PC-9 (cell line): Measurements from ENCODE around the gene ADGRD1. TPM values are rescaled to one million over a fixed set of nuclear protein-coding genes. Genes with fewer than 3 reads are reported as not detected.

ENCODE experiments used
- BruUV-seq: library from RNA; stranded (reverse); fragments of 400-500 nt; replicated peaks from 2 replicates; lab custom pipeline; 2021; lab: Mats Ljungman, UMichigan
- CTCF ChIA-PET: fragments of 300-600 bp; sonication (Branson Sonifier 250); formaldehyde crosslinking; loops from one replicate; lab custom pipeline; 2022; ENCODE audit warnings: antibody characterized with exemption; lab: Charles Lee
- POLR2A ChIA-PET: fragments of 300-600 bp; sonication (Branson Sonifier 250); formaldehyde crosslinking; loops from one replicate; lab custom pipeline; 2022; ENCODE audit warnings: antibody characterized with exemption; ENCODE audit not compliant: unreplicated experiment; lab: Charles Lee
- DNase-seq, 2 experiments: peaks; one replicate each; pipeline versions ENCODE4 v3.0.0 to v3.0.0-alpha.2; 2015 to 2022; ENCODE audit warnings: mixed read lengths in 1 of 2
- H2AFZ ChIP-seq: fragments of 200-600 bp; sonication (generic); 2 replicates; pipeline ENCODE4 v1.8.1; 2017; ENCODE audit warnings: antibody characterized with exemption
- H3F3A ChIP-seq: fragments of 200-600 bp; sonication (generic); 2 replicates; pipeline ENCODE4 v1.8.1; 2017; ENCODE audit warnings: antibody characterized with exemption, mild to moderate bottlenecking, low read depth; ENCODE audit not compliant: insufficient read depth
- H3K27ac ChIP-seq: fragments of 200-600 bp; sonication (generic); 2 replicates; pipeline ENCODE4 v1.6.1; 2016; ENCODE audit warnings: mixed run types
- H3K27me3 ChIP-seq: fragments of 200-600 bp; sonication (generic); 2 replicates; pipeline ENCODE4 v1.6.1; 2016; ENCODE audit warnings: low read depth, mixed run types; ENCODE audit not compliant: insufficient read depth
- H3K36me3 ChIP-seq: fragments of 200-600 bp; sonication (generic); 2 replicates; pipeline ENCODE4 v1.6.1; 2016; ENCODE audit warnings: low read depth, mixed run types
- H3K4me1 ChIP-seq: fragments of 200-600 bp; sonication (generic); replicated peaks from 2 replicates; pipeline ENCODE4 v1.6.1; 2016; ENCODE audit warnings: mixed run types; ENCODE audit not compliant: insufficient read depth
- H3K4me2 ChIP-seq: fragments of 200-600 bp; sonication (generic); 2 replicates; pipeline ENCODE4 v1.6.1; 2017; ENCODE audit warnings: mixed run types
- H3K4me3 ChIP-seq: fragments of 200-600 bp; sonication (generic); 2 replicates; pipeline ENCODE4 v1.6.1; 2016; ENCODE audit warnings: mixed run types
- H3K79me2 ChIP-seq: fragments of 200-600 bp; sonication (generic); 2 replicates; pipeline ENCODE4 v1.6.1; 2017; ENCODE audit warnings: low read depth, mixed run types
- H3K9me2 ChIP-seq: fragments of 200-600 bp; sonication (generic); 2 replicates; pipeline ENCODE4 v1.8.1; 2017; ENCODE audit warnings: mild to moderate bottlenecking; ENCODE audit not compliant: insufficient read depth
- H3K9me3 ChIP-seq: fragments of 200-600 bp; sonication (generic); 2 replicates; pipeline ENCODE4 v1.8.1; 2016; ENCODE audit warnings: low read depth; ENCODE audit not compliant: insufficient read depth
- H4K20me1 ChIP-seq: fragments of 200-600 bp; sonication (generic); 2 replicates; pipeline ENCODE4 v1.8.1; 2017; ENCODE audit not compliant: insufficient read depth
- CTCF ChIP-seq: fragments of 200-600 bp; sonication (generic); conservative IDR thresholded peaks from 2 replicates; pipeline ENCODE4 v1.6.1; 2017; ENCODE audit warnings: mixed run types, antibody characterized with exemption, mild to moderate bottlenecking, moderate library complexity
- EZH2 ChIP-seq: fragments of 200-600 bp; sonication (generic); IDR thresholded peaks from 2 replicates; pipeline ENCODE4 v1.8.0; 2017; ENCODE audit warnings: antibody characterized with exemption, low read depth
- intact Hi-C: fragments of 100-400 bp; cut with micrococcal nuclease; formaldehyde crosslinking; loops from one replicate; pipeline ENCODE4 v1.10.0; 2022; ENCODE audit not compliant: unreplicated experiment
- total RNA-seq: library from RNA; stranded (reverse); gene quantifications from 2 replicates; pipeline ENCODE4 v1.2.3, GENCODE V29; 2021

ADGRD1 gene
- total RNA-seq, 1 experiment from 2014 or later = not detected

- no peaks in the 10 kb centered on the region for H3K4me1 ChIP-seq
- H4K20me1 ChIP-seq = no peaks in the 10 kb centered on the region
- no peaks in the 10 kb centered on the region for H3F3A ChIP-seq
- no peaks in the 10 kb centered on the region for H3K9me2 ChIP-seq
- peaks cover 41% of the 10 kb centered on the region for H3K27me3 ChIP-seq
- intact Hi-C loops = no loop called here
- no peaks in the 10 kb centered on the region for H3K36me3 ChIP-seq
- BruUV-seq = no TSS peak
- TF ChIP-seq CTCF = no peak
- TF ChIP-seq EZH2 = no peak
- no peaks in the 10 kb centered on the region for H3K9me3 ChIP-seq
- no peaks in the 10 kb centered on the region for H3K79me2 ChIP-seq
- ChIA-PET POLR2A (no interaction called here), CTCF (no interaction called here)
- H3K4me3 ChIP-seq = no peak overlapping the region
- no peak overlapping the region for H3K4me2 ChIP-seq
- H3K27ac ChIP-seq = no peak overlapping the region
- no peak overlapping the region for H2AFZ ChIP-seq
- DNase-seq = no peak
These were observed 44.6 kb upstream of the ADGRD1 start for GRCh38 chr12:130909111-130909510.

- H3K79me2 ChIP-seq = no peaks in the 10 kb centered on the region
- POLR2A ChIA-PET = no interaction called here
- H3F3A ChIP-seq = no peaks in the 10 kb centered on the region
- DNase-seq = no peak
- H3K9me2 ChIP-seq = no peaks in the 10 kb centered on the region
- CTCF ChIA-PET = no interaction called here
- intact Hi-C loops = no loop called here
- no peak overlapping the region for H3K4me2 ChIP-seq
- TF ChIP-seq EZH2 (no peak), CTCF (no peak)
- H2AFZ ChIP-seq = no peak overlapping the region
- no peaks in the 10 kb centered on the region for H3K36me3 ChIP-seq
- 0 out of 2 replicates have a peak, but pooled peaks cover 3% of the 10 kb centered on the region for H4K20me1 ChIP-seq
- BruUV-seq = no TSS peak
- H3K4me1 ChIP-seq = no peaks in the 10 kb centered on the region
- no peak overlapping the region for H3K4me3 ChIP-seq
- no peak overlapping the region for H3K27ac ChIP-seq
- no peaks in the 10 kb centered on the region for H3K9me3 ChIP-seq
- H3K27me3 ChIP-seq = peaks cover 45% of the 10 kb centered on the region
These were observed 42.5 kb upstream of the ADGRD1 start for GRCh38 chr12:130911193-130911592.

- BruUV-seq = no TSS peak
- H4K20me1 ChIP-seq = 0 out of 2 replicates have a peak, but pooled peaks cover 3% of the 10 kb centered on the region
- DNase-seq = no peak
- peaks cover 50% of the 10 kb centered on the region for H3K27me3 ChIP-seq
- no peaks in the 10 kb centered on the region for H3K9me2 ChIP-seq
- ChIA-PET CTCF (no interaction called here), POLR2A (no interaction called here)
- no peak overlapping the region for H3K4me2 ChIP-seq
- no peaks in the 10 kb centered on the region for H3K36me3 ChIP-seq
- H3K4me3 ChIP-seq = no peak overlapping the region
- no peaks in the 10 kb centered on the region for H3K4me1 ChIP-seq
- H3K9me3 ChIP-seq = no peaks in the 10 kb centered on the region
- H2AFZ ChIP-seq = no peak overlapping the region
- TF ChIP-seq EZH2 (no peak), CTCF (no peak)
- no peak overlapping the region for H3K27ac ChIP-seq
- H3F3A ChIP-seq = no peaks in the 10 kb centered on the region
- intact Hi-C loops = no loop called here
- no peaks in the 10 kb centered on the region for H3K79me2 ChIP-seq
These were observed 41.8 kb upstream of the ADGRD1 start for GRCh38 chr12:130911933-130912332.
